A673 (cell line): ENCODE measurements around the gene CCM2L. TPM values are rescaled to one million over a fixed set of nuclear protein-coding genes. Genes with fewer than 3 reads are reported as not detected.

Experiments
- BruUV-seq: library from RNA; stranded (reverse); fragments of 400-500 nt; replicated peaks from 2 replicates; lab custom pipeline; 2021; lab: Mats Ljungman, UMichigan
- CTCF ChIA-PET: fragments of 300-600 bp; sonication (Branson Sonifier 250); formaldehyde crosslinking; loops from one replicate; lab custom pipeline; 2022; ENCODE audit warnings: antibody characterized with exemption; lab: Charles Lee
- POLR2A ChIA-PET: fragments of 300-600 bp; sonication (Branson Sonifier 250); formaldehyde crosslinking; loops from one replicate; lab custom pipeline; 2022; ENCODE audit warnings: antibody characterized with exemption; ENCODE audit not compliant: low non-redundant PET; lab: Charles Lee
- DNase-seq: peaks from one replicate; pipeline ENCODE4 v3.0.0-alpha.2; 2015; ENCODE audit warnings: low spot score
- H3K27ac ChIP-seq: fragments of 200-600 bp; sonication (generic); 2 replicates; pipeline ENCODE4 v1.5.1; 2016; ENCODE audit warnings: mixed run types, low read depth, mild to moderate bottlenecking, mixed read lengths, antibody characterized with exemption, low read length; ENCODE audit not compliant: poor library complexity, severe bottlenecking
- H3K27me3 ChIP-seq: fragments of 200-600 bp; sonication (generic); replicated peaks from 2 replicates; pipeline ENCODE4 v1.6.1; 2017; ENCODE audit warnings: mixed run types, low read depth, mild to moderate bottlenecking, mixed read lengths, antibody characterized with exemption, low read length; ENCODE audit not compliant: insufficient read depth, poor library complexity
- H3K36me3 ChIP-seq: fragments of 200-600 bp; sonication (generic); 2 replicates; pipeline ENCODE4 v1.6.1; 2016; ENCODE audit warnings: mixed run types, mild to moderate bottlenecking, mixed read lengths, antibody characterized with exemption, low read length; ENCODE audit not compliant: insufficient read depth, poor library complexity, severe bottlenecking
- H3K4me1 ChIP-seq: fragments of 200-600 bp; sonication (generic); 2 replicates; pipeline ENCODE4 v1.6.1; 2017; ENCODE audit warnings: mixed run types, mild to moderate bottlenecking, mixed read lengths, antibody characterized with exemption, low read length; ENCODE audit not compliant: insufficient read depth, poor library complexity, severe bottlenecking
- H3K4me3 ChIP-seq: fragments of 200-600 bp; sonication (generic); 2 replicates; pipeline ENCODE4 v1.5.1; 2016; ENCODE audit warnings: low read depth, mixed run types, mild to moderate bottlenecking, mixed read lengths, low read length; ENCODE audit not compliant: poor library complexity, severe bottlenecking
- H3K9me3 ChIP-seq: fragments of 200-600 bp; sonication (generic); 2 replicates; pipeline ENCODE4 v1.6.1; 2016; ENCODE audit warnings: mixed run types, low read depth, mild to moderate bottlenecking, mixed read lengths, antibody characterized with exemption, low read length; ENCODE audit not compliant: poor library complexity, severe bottlenecking
- CTCF ChIP-seq: fragments of 300-800, 200-600 bp; sonication (generic); conservative IDR thresholded peaks from 2 replicates; pipeline ENCODE4 v1.5.1; 2017; ENCODE audit warnings: low read depth, mild to moderate bottlenecking, antibody characterized with exemption, low read length, moderate library complexity, mixed read lengths
- EZH2 ChIP-seq: fragments of 200-600 bp; sonication (generic); IDR thresholded peaks from 2 replicates; pipeline ENCODE4 v1.6.1; 2017; ENCODE audit warnings: borderline replicate concordance, low read depth, mild to moderate bottlenecking, mixed read lengths, antibody characterized with exemption, low read length; ENCODE audit not compliant: poor library complexity, severe bottlenecking
- intact Hi-C: fragments of 100-400 bp; cut with micrococcal nuclease; formaldehyde crosslinking; loops from one replicate; pipeline ENCODE4 v1.10.0; 2022; ENCODE audit not compliant: unreplicated experiment
- total RNA-seq: library from RNA; stranded (reverse); gene quantifications from 2 replicates; pipeline ENCODE4 v1.2.3, GENCODE V29; 2021

Gene CCM2L
- total RNA-seq, 1 experiment from 2014 or later: not detected

GRCh38 chr20:31969991-31970390, 40.2 kb upstream of the CCM2L start:
- peaks cover 64% of the 10 kb centered on the region for H3K27me3 ChIP-seq
- ChIA-PET CTCF (no interaction called here), POLR2A (no interaction called here)
- intact Hi-C loops: no loop called here
- BruUV-seq: no TSS peak
- no peaks in the 10 kb centered on the region for H3K36me3 ChIP-seq
- no peak overlapping the region for H3K4me3 ChIP-seq
- H3K9me3 ChIP-seq: no peaks in the 10 kb centered on the region
- no peaks in the 10 kb centered on the region for H3K4me1 ChIP-seq
- H3K27ac ChIP-seq: no peak overlapping the region
- DNase-seq: no peak
- TF ChIP-seq EZH2: no peak
- TF ChIP-seq CTCF: no peak

DNA sequence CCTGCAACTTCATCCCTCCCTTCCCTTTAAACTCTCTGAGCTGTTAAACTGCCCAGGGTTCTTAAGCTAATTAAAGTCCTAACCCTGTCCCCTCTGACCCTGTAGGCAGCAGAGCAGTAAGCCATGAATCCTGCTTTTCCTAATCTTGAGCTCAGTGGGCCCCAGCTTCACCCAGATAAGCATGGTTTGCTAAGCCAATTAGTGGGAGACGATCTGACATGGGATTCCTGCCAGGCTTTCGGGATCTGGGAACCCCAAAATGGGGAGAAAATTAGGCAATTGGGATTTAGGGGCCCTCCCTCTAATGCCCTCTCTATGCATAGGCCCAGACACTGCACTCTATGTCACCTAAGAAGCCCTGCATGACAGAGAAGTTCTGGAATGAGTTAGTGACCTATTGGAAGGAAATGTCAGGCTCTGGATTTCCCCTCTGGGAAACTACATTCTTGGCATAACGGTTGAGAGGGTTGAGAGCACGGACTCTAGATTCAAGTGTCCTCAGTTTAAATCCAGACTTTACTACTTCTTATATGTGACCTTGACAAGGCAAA, 37.7 kb upstream of the CCM2L start:
- DNase-seq: no peak
- ChIA-PET POLR2A (no interaction called here), CTCF (no interaction called here)
- H3K4me3 ChIP-seq: no peak overlapping the region
- H3K27me3 ChIP-seq: peaks cover 45% of the 10 kb centered on the region
- BruUV-seq: no TSS peak
- intact Hi-C loops: no loop called here
- no peaks in the 10 kb centered on the region for H3K4me1 ChIP-seq
- no peaks in the 10 kb centered on the region for H3K36me3 ChIP-seq
- TF ChIP-seq CTCF: no peak
- no peak for TF ChIP-seq EZH2
- no peak overlapping the region for H3K27ac ChIP-seq
- H3K9me3 ChIP-seq: no peaks in the 10 kb centered on the region

DNA sequence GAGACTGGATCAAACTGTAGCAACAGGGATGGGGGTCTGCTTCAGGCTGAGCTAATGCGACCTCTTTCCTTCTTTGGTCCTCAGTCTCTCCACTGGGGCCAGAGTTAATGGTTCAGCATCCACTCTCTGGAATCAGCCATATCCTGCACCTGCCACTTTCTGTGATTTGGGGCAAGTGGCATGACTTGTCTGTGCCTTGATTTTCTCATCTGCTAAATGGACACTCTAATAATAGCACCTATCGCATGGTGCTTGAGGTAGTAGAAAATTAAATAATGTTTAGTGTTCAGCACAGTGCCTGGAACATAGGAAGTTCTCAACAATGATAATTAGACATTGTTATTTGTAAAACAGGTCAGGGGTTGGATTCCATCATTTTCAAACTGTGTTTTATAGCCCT, 35.9 kb upstream of the CCM2L start:
- TF ChIP-seq EZH2 (no peak), CTCF (no peak)
- intact Hi-C loops: no loop called here
- BruUV-seq: no TSS peak
- Histone ChIP-seq H3K36me3 (no peaks in the 10 kb centered on the region), H3K4me3 (no peak overlapping the region), H3K4me1 (no peaks in the 10 kb centered on the region), H3K27me3 (peaks cover 45% of the 10 kb centered on the region), H3K27ac (no peak overlapping the region), H3K9me3 (no peaks in the 10 kb centered on the region)
- no peak for DNase-seq
- ChIA-PET CTCF (no interaction called here), POLR2A (no interaction called here)
